NCI-H69 (cell line): ENCODE data around the gene H1-8.
"Not testable (repeated sequence)": the region's sequence is repeated elsewhere in the genome, so short reads cannot be mapped to it uniquely, and the experiment has no call there.

Experiments used
- DNase-seq: peaks from one replicate; lab custom pipeline; 2025; lab: John Stamatoyannopoulos, UW

The H1-8 gene, protein sequence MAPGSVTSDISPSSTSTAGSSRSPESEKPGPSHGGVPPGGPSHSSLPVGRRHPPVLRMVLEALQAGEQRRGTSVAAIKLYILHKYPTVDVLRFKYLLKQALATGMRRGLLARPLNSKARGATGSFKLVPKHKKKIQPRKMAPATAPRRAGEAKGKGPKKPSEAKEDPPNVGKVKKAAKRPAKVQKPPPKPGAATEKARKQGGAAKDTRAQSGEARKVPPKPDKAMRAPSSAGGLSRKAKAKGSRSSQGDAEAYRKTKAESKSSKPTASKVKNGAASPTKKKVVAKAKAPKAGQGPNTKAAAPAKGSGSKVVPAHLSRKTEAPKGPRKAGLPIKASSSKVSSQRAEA

DNA sequence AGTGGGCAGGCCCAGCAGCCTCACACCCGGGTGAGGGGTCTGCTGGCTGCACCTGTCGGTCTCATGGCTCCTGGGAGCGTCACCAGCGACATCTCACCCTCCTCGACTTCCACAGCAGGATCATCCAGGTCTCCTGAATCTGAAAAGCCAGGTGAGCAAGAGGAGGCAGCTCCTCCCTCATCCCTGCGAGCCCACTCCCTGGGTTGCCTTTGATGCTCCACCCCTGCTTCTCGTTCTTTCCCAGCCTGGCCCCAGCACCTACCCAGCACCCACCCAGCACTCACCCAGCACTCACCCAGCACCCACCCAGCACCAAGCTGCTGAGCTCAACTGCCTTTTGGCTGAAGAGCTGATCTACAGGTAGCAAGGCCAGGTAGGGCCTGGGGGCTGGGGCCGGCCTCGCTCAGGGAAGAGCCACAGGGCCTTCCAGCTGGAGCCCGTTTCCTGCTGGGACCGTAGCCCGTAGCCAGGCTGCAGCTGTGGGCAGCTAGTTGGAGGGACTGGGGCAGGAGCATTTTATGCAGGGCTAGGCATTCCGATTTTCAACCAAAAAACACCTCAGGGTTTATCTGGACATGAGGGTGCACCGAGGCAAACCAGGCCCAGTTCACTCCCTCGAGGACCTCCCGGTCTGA lies at the start of gene H1-8:
TSS of gene H1-8 (plus strand) at position 20 of the 635 bp plus-strand sequence. CDS start at position 64, 44 bp downstream.
- DNase-seq, result no peak

DNA sequence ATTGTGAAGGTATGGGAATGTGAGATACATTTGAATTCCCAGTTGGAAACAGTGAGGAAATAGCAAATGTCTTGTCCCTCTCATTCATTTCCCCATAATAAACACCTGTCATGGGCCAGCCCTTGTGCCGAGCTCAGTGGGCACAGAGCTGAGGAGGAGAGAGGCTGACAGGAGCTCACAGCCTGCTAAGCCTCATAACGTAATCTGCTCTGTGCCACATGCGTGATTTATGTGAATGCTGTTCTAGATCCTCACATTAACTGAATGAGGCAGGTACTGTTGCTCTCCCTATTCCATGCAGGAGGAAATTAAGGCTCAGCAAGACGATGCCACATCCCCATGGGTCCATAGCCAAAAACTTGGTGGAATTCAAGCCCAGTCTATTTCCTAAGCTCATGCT lies 49.8 kb upstream of the H1-8 start:
- DNase-seq, result no peak

GRCh38 chr3:129494499-129494898 lies 48.5 kb upstream of the H1-8 start:
- not testable (repeated sequence) for DNase-seq

GRCh38 chr3:129495006-129495639 lies 47.9 kb upstream of the H1-8 start:
- not testable (repeated sequence) for DNase-seq

DNA sequence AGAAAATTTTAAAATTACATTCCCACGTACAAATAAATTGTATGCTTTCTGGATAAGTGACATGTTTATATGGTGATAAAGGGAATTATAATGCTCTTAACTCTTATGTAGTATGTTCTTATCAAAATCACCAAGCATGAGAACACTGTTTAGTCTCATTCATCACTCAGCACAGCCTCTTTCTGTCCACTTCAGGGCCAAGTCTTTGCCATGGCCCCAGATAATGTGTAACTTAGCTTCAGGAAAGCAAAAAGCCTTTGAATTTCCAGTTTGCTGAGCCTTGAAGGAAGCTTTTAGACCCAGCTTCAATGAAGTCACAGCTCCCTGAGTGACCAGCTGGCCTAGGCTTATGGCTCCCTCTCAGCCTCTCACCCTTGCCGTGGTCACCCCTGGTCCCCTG lies 45.1 kb upstream of the H1-8 start:
- DNase-seq, result not testable (repeated sequence)

GRCh38 chr3:129498603-129499488 lies 44.1 kb upstream of the H1-8 start:
- not testable (repeated sequence) for DNase-seq

GRCh38 chr3:129499604-129500333 lies 43.2 kb upstream of the H1-8 start:
- DNase-seq, result not testable (repeated sequence)

DNA sequence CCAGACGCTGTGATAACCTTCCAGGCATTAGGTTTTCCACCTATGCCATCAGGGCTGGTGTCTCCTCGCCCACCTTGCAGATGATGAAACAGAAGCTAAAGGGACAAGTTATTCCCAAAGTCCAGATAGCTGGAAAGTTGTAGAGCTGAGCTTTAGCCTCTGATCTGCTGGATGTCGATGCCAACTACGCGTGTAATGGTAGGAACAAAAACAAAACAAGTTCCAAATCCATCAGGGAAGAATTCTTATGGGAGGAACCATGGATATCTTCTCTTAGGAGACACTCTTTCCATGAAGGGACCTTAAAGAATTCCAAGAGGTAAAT lies 42.7 kb upstream of the H1-8 start:
- no peak for DNase-seq

DNA sequence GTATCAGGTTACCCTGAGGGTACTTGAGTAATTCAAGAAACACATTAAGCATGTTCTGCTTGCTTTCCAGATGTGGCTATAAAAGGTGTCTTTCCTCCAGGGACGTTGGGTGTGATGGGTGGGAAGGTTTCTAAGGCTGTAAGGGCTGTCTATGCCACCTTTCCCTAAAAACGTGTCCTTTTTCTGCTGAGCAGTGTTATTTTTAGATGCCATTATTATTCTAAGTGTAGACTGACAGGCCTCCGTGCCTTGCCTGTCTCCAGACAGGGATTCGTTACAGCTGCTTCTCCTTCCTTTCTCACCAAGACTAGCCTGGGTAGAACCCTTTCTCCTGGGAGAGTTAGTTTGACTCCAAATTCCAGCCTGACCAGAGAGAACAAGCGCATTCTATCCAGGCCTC lies 41.3 kb upstream of the H1-8 start:
- peak; percentile 17 for DNase-seq

- DNase-seq, result peak; percentile 76
Observed at GRCh38 chr3:129502641-129503408, 40.1 kb upstream of the H1-8 start.

GRCh38 chr3:129503471-129504291 lies 39.3 kb upstream of the H1-8 start:
- peak; percentile 76 for DNase-seq

- DNase-seq, result no peak
Observed at GRCh38 chr3:129504471-129505100, 38.4 kb upstream of the H1-8 start.

- peak; percentile 3 for DNase-seq
Observed at GRCh38 chr3:129505341-129505740, 37.6 kb upstream of the H1-8 start.

DNA sequence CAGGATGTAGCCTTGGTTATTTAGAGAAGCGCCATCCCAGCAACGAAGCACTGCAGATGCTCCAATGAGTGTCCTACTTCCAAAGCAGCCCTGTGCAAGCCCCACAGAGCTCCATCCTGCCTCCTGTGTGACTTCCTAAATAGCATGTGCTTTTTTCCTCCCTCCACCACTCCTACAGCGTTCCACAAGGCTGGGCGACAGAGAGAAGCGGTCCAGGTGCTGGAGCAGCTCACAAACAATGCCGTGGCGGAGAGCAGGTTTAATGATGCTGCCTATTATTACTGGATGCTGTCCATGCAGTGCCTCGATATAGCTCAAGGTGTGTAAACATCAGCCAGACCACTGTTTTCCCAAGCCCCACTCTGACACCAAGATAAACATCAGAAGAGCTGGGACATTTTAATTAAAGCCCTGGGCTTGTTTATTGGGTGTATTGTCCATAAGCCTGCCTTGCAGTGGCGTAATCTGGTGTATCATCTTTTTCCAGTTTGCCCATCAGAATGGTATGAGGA lies 36.7 kb upstream of the H1-8 start:
- peak; percentile 82 for DNase-seq

DNA sequence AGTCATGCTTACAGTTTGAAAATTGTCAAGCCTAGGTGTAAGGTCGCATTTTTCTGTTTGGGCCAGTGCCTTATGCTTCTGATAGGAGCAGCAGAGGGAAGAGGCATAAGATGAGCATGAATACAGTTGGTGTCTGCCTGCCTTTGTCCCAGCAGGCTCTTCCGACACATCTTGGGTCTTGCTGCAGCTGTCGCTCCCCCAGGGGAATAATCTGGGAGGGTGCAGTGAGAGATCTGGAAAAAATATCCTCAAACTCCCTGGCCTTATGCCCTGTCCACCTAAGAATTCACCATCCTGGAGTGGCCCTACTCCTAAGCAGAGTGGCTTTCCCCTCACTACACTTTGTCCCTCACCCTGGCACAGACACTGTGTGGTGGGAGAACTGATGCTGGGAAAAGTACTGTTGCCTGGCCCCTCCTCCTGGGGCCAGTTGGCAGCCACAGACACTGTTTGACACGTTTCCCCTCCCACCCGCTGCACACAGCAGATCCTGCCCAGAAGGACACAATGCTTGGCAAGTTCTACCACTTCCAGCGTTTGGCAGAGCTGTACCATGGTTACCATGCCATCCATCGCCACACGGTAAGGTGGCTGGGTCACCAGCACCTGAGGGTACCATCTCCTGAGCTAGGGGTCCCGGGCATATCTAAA lies 35.7 kb upstream of the H1-8 start:
- DNase-seq, result no peak

DNA sequence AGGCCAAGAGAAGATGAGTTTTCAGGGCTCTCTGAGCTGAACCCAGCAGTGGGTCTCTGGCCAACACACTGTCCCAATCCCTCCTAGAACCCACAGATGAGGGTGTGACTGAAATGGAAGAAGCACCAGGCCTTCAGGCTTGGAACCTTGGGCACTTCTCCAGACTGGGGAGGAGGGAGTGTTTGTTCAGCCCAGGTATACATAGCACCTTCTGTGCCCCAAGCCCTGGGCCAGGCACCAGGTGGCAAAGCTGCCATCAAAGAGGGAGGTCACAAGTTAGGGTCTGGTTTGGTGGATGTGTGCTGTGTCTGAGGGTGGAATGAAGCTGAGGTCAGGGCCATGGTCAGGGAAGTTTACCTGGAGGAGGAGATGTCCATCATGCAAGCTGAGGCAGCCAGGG lies 30.4 kb upstream of the H1-8 start:
- DNase-seq, result no peak

GRCh38 chr3:129513705-129514104 lies 29.3 kb upstream of the H1-8 start:
- no peak for DNase-seq

- DNase-seq, result no peak
Observed at GRCh38 chr3:129514110-129514509, 28.9 kb upstream of the H1-8 start.

DNA sequence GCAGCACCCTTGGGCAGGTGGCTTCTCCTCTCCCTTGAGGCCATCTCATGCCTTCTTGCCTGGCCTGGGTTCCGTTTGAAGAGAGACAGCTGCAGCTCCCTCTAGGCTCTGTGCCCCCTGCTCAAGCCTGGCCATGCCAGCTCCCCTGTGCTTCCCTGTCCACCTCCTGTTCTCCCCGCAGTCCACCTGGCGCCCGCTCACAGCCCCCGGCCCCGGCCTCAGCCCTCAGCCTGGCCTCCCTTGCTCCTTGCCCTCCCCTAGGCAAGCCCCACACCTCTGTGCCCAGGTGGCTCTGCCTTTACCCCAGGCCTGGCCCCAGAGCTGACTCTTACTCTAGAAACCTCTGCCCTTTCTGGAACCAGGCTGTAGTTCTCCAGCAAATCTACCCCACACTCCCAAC lies 28.4 kb upstream of the H1-8 start:
- no peak for DNase-seq
